PC-3 (cell line): Measurements from ENCODE around the gene CSMD2. TPM values are rescaled to one million over a fixed set of nuclear protein-coding genes. Genes with fewer than 3 reads are reported as not detected.

ENCODE experiments used
- ATAC-seq: fragments of 200-7000 bp; cut with Tn5 transposase; 2 replicates; pipeline ENCODE4 v1.9.1; 2020; ENCODE audit warnings: mild to moderate bottlenecking, moderate library complexity
- BruUV-seq: library from RNA; stranded (reverse); fragments of 400-500 nt; replicated peaks from 2 replicates; lab custom pipeline; 2021; lab: Mats Ljungman, UMichigan
- CTCF ChIA-PET: fragments of 300-600 bp; sonication (Branson Sonifier 250); formaldehyde crosslinking; loops from one replicate; lab custom pipeline; 2022; ENCODE audit warnings: antibody characterized with exemption; lab: Charles Lee
- POLR2A ChIA-PET: fragments of 300-600 bp; sonication (Branson Sonifier 250); formaldehyde crosslinking; loops from one replicate; lab custom pipeline; 2022; ENCODE audit warnings: antibody characterized with exemption; ENCODE audit not compliant: unreplicated experiment; lab: Charles Lee
- DNase-seq: peaks from one replicate; pipeline ENCODE4 v3.0.0-alpha.2; 2015
- H2AFZ ChIP-seq: fragments of 300-600 bp; sonication (generic); 2 replicates; pipeline ENCODE4 v1.6.0; 2016; ENCODE audit warnings: antibody characterized with exemption, low read length
- H3F3A ChIP-seq: fragments of 300-600 bp; sonication (generic); one replicate; pipeline ENCODE4 v1.6.0; 2017; ENCODE audit warnings: antibody characterized with exemption, low read length, control low read depth, mild to moderate bottlenecking; ENCODE audit not compliant: unreplicated experiment
- H3K27ac ChIP-seq: fragments of 300-600 bp; sonication (generic); 2 replicates; pipeline ENCODE4 v1.5.1; 2016; ENCODE audit warnings: mild to moderate bottlenecking, low read length
- H3K27me3 ChIP-seq: fragments of 300-600 bp; sonication (generic); 2 replicates; pipeline ENCODE4 v1.6.1; 2016; ENCODE audit warnings: low read length, mixed read lengths
- H3K36me3 ChIP-seq: fragments of 300-600 bp; sonication (generic); 2 replicates; pipeline ENCODE4 v1.6.1; 2016; ENCODE audit warnings: low read depth, mixed run types, low read length, mixed read lengths
- H3K4me1 ChIP-seq: fragments of 300-600 bp; sonication (generic); 2 replicates; pipeline ENCODE4 v1.5.1; 2016; ENCODE audit warnings: low read length; ENCODE audit not compliant: insufficient read depth
- H3K4me2 ChIP-seq: fragments of 300-600 bp; sonication (generic); 2 replicates; pipeline ENCODE4 v1.6.0; 2016; ENCODE audit warnings: low read length
- H3K4me3 ChIP-seq: fragments of 300-600 bp; sonication (generic); 2 replicates; pipeline ENCODE4 v1.5.1; 2016; ENCODE audit warnings: mild to moderate bottlenecking, low read length, mixed read lengths
- H3K79me2 ChIP-seq: fragments of 300-600 bp; sonication (generic); 2 replicates; pipeline ENCODE4 v1.6.1; 2017; ENCODE audit warnings: low read length, mixed read lengths
- H3K9ac ChIP-seq: fragments of 300-600 bp; sonication (generic); 2 replicates; pipeline ENCODE4 v1.6.0; 2016; ENCODE audit warnings: mild to moderate bottlenecking, low read length
- H3K9me2 ChIP-seq: fragments of 300-600 bp; sonication (generic); replicated peaks from 2 replicates; pipeline ENCODE4 v1.6.1; 2016; ENCODE audit warnings: mixed run types, low read length, mixed read lengths
- H3K9me3 ChIP-seq: fragments of 300-600 bp; sonication (generic); 2 replicates; pipeline ENCODE4 v1.6.1; 2016; ENCODE audit warnings: low read length, mixed read lengths
- H4K20me1 ChIP-seq: fragments of 300-600 bp; sonication (generic); 2 replicates; pipeline ENCODE4 v1.6.1; 2016; ENCODE audit warnings: low read length, mixed read lengths
- EZH2 ChIP-seq: fragments of 300-600 bp; sonication (generic); IDR thresholded peaks from one replicate; pipeline ENCODE4 v1.6.1; 2017; ENCODE audit warnings: antibody characterized with exemption, mild to moderate bottlenecking, low read length; ENCODE audit not compliant: unreplicated experiment
- EZH2phosphoT487 ChIP-seq: fragments of 300-600 bp; sonication (generic); IDR thresholded peaks from 2 replicates; pipeline ENCODE4 v1.6.1; 2018; ENCODE audit warnings: mild to moderate bottlenecking, antibody characterized with exemption, low read length, borderline replicate concordance
- intact Hi-C: fragments of 100-400 bp; cut with micrococcal nuclease; formaldehyde crosslinking; loops from 2 replicates; pipeline ENCODE4 v1.9.0; 2023
- total RNA-seq: library from RNA; depleted of rRNA; stranded (reverse); fragments of >200 nt; gene quantifications from 2 replicates; pipeline ENCODE4 v1.2.3, GENCODE V29; 2014
- TF ChIP-seq, protein P1 (sequence below): fragments of 300-600 bp; sonication (generic); conservative IDR thresholded peaks from 2 replicates; pipeline ENCODE4 v1.5.1; 2017; ENCODE audit warnings: antibody characterized with exemption, low read depth, mild to moderate bottlenecking, low read length

The CSMD2 gene
- total RNA-seq, 1 experiment from 2014 or later: not detected

- TF ChIP-seq, protein P1, sequence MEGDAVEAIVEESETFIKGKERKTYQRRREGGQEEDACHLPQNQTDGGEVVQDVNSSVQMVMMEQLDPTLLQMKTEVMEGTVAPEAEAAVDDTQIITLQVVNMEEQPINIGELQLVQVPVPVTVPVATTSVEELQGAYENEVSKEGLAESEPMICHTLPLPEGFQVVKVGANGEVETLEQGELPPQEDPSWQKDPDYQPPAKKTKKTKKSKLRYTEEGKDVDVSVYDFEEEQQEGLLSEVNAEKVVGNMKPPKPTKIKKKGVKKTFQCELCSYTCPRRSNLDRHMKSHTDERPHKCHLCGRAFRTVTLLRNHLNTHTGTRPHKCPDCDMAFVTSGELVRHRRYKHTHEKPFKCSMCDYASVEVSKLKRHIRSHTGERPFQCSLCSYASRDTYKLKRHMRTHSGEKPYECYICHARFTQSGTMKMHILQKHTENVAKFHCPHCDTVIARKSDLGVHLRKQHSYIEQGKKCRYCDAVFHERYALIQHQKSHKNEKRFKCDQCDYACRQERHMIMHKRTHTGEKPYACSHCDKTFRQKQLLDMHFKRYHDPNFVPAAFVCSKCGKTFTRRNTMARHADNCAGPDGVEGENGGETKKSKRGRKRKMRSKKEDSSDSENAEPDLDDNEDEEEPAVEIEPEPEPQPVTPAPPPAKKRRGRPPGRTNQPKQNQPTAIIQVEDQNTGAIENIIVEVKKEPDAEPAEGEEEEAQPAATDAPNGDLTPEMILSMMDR: peak; percentile 57
- TF ChIP-seq EZH2: no peak
- Histone ChIP-seq H3K27ac (no peak overlapping the region), H3K9me3 (peaks cover 7% of the 10 kb centered on the region), H3K4me3 (no peak overlapping the region), H3F3A (no peaks in the 10 kb centered on the region), H3K4me1 (no peaks in the 10 kb centered on the region), H3K27me3 (no peaks in the 10 kb centered on the region), H2AFZ (no peak overlapping the region), H3K79me2 (no peaks in the 10 kb centered on the region), H3K9me2 (no peaks in the 10 kb centered on the region), H3K4me2 (no peak overlapping the region), H4K20me1 (no peaks in the 10 kb centered on the region), H3K36me3 (no peaks in the 10 kb centered on the region), H3K9ac (no peak overlapping the region)
- CTCF ChIA-PET: interaction anchor here (0.6 kb wide), 2 partner anchors 948 to 1190 kb away, joined by 6 to 7 read pairs; no protein-coding TSS in a partner anchor
- BruUV-seq: no TSS peak
- intact Hi-C loops: no loop called here
- ATAC-seq (no peak), DNase-seq (no peak)
- POLR2A ChIA-PET: no interaction called here
Measured at GRCh38 chr1:33500547-33500946, 664.5 kb downstream of the CSMD2 start.

DNA sequence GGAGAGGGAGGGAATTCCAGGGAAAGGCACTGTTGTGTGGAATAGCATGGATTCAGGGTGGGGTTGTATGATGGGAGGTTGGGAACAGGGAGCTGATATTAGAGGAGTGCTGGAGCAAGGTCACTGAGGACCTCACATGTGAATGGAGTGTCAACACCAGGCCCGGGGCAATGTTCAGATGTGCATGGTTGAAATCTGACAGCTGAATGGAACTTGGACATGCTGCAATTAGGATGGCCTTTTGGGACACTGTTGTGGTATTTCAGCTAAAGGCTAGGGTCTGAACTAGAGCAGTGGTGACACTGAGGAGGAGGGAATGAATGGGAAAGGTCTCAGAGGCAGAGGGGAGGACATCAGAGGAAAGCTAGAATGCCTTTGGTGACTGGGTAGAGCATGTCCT lies 667.6 kb downstream of the CSMD2 start:
- TF ChIP-seq, protein P1: no peak
- TF ChIP-seq EZH2phosphoT487: no peak
- Histone ChIP-seq H3K9ac (no peak overlapping the region), H3F3A (no peaks in the 10 kb centered on the region), H2AFZ (no peak overlapping the region), H3K4me3 (no peak overlapping the region), H3K9me2 (no peaks in the 10 kb centered on the region), H3K79me2 (no peaks in the 10 kb centered on the region), H3K36me3 (peaks cover 13% of the 10 kb centered on the region; the same call in 1 of the 2 replicates), H3K4me2 (no peak overlapping the region), H3K27me3 (no peaks in the 10 kb centered on the region), H4K20me1 (no peaks in the 10 kb centered on the region), H3K9me3 (peaks cover 25% of the 10 kb centered on the region), H3K4me1 (no peaks in the 10 kb centered on the region), H3K27ac (no peak overlapping the region)
- POLR2A ChIA-PET: no interaction called here
- intact Hi-C loops: no loop called here
- BruUV-seq: no TSS peak
- ATAC-seq: no peak
- no peak for DNase-seq
- CTCF ChIA-PET: no interaction called here

GRCh38 chr1:33494929-33495328 lies 670.1 kb downstream of the CSMD2 start:
- no peak overlapping the region for H2AFZ ChIP-seq
- H3K9ac ChIP-seq: no peak overlapping the region
- ATAC-seq (no peak), DNase-seq (no peak)
- BruUV-seq: no TSS peak
- no peaks in the 10 kb centered on the region for H4K20me1 ChIP-seq
- H3F3A ChIP-seq: no peaks in the 10 kb centered on the region
- peaks cover 13% of the 10 kb centered on the region; the same call in 1 of the 2 replicates for H3K36me3 ChIP-seq
- no peak overlapping the region for H3K27ac ChIP-seq
- H3K27me3 ChIP-seq: no peaks in the 10 kb centered on the region
- TF ChIP-seq, protein P1: no peak
- TF ChIP-seq EZH2phosphoT487 (no peak), EZH2 (no peak)
- H3K9me2 ChIP-seq: no peaks in the 10 kb centered on the region
- peaks cover 25% of the 10 kb centered on the region for H3K9me3 ChIP-seq
- CTCF ChIA-PET: no interaction called here
- no peak overlapping the region for H3K4me2 ChIP-seq
- H3K4me1 ChIP-seq: no peaks in the 10 kb centered on the region
- no peak overlapping the region for H3K4me3 ChIP-seq
- POLR2A ChIA-PET: no interaction called here
- H3K79me2 ChIP-seq: no peaks in the 10 kb centered on the region
- intact Hi-C loops: no loop called here
